H9 (cell line): Measurements from ENCODE around the gene OR11H7. TPM values are rescaled to one million over a fixed set of nuclear protein-coding genes. Genes with fewer than 3 reads are reported as not detected.
"Not testable (repeated sequence)": the region's sequence is repeated elsewhere in the genome, so short reads cannot be mapped to it uniquely, and the experiment has no call there.

ENCODE experiments used
- DNase-seq: peaks from one replicate; pipeline ENCODE4 v3.0.0-alpha.2; 2017
- H2AFZ ChIP-seq: one replicate; pipeline ENCODE4 v1.6.1; 2013; ENCODE audit warnings: mild to moderate bottlenecking, low read length, control low read depth, moderate library complexity
- H2AK5ac ChIP-seq: 2 replicates; pipeline ENCODE4 v1.6.1; 2013; ENCODE audit warnings: low read length, control low read depth, mixed read lengths; ENCODE audit not compliant: insufficient read length
- H2BK120ac ChIP-seq: one replicate; pipeline ENCODE4 v1.6.1; 2013; ENCODE audit warnings: low read depth, mild to moderate bottlenecking, low read length, control low read depth, inconsistent platforms; ENCODE audit not compliant: poor library complexity, severe bottlenecking
- H2BK12ac ChIP-seq: 2 replicates; pipeline ENCODE4 v1.6.1; 2013; ENCODE audit warnings: low read length, control low read depth, mixed read lengths, low read depth; ENCODE audit not compliant: insufficient read length
- H2BK15ac ChIP-seq: 2 replicates; pipeline ENCODE4 v1.6.1; 2013; ENCODE audit warnings: low read depth, low read length, control low read depth
- H2BK20ac ChIP-seq: one replicate; pipeline ENCODE4 v1.6.1; 2013; ENCODE audit warnings: low read depth, mild to moderate bottlenecking, low read length, control low read depth, inconsistent platforms; ENCODE audit not compliant: poor library complexity, severe bottlenecking
- H2BK5ac ChIP-seq: 2 replicates; pipeline ENCODE4 v1.6.1; 2013; ENCODE audit warnings: low read length, control low read depth, mixed read lengths; ENCODE audit not compliant: insufficient read length
- H3K14ac ChIP-seq: 2 replicates; pipeline ENCODE4 v1.6.1; 2013; ENCODE audit warnings: low read length, control low read depth; ENCODE audit not compliant: insufficient read depth
- H3K18ac ChIP-seq: 2 replicates; pipeline ENCODE4 v1.6.1; 2013; ENCODE audit warnings: low read depth, mild to moderate bottlenecking, mixed read lengths, low read length, control low read depth; ENCODE audit not compliant: insufficient read length
- H3K23ac ChIP-seq: 2 replicates; pipeline ENCODE4 v1.6.1; 2013; ENCODE audit warnings: low read length, control low read depth, mixed read lengths, low read depth; ENCODE audit not compliant: insufficient read length
- H3K23me2 ChIP-seq: 2 replicates; pipeline ENCODE4 v1.6.1; 2013; ENCODE audit warnings: low read depth, mild to moderate bottlenecking, mixed read lengths, low read length, control low read depth; ENCODE audit not compliant: insufficient read length, poor library complexity, severe bottlenecking
- H3K27ac ChIP-seq: 2 replicates; pipeline ENCODE4 v1.5.1; 2013; ENCODE audit warnings: low read length, control low read depth, mixed read lengths, low read depth; ENCODE audit not compliant: insufficient read length
- H3K27me3 ChIP-seq: 2 replicates; pipeline ENCODE4 v1.6.1; 2013; ENCODE audit warnings: low read length, control low read depth, inconsistent platforms; ENCODE audit not compliant: insufficient read depth
- H3K4ac ChIP-seq: 2 replicates; pipeline ENCODE4 v1.6.1; 2013; ENCODE audit warnings: low read depth, mild to moderate bottlenecking, control low read depth, inconsistent platforms, low read length, moderate library complexity
- H3K4me1 ChIP-seq: 2 replicates; pipeline ENCODE4 v1.6.1; 2013; ENCODE audit warnings: low read length, control low read depth, inconsistent platforms; ENCODE audit not compliant: insufficient read depth
- H3K4me2 ChIP-seq: 2 replicates; pipeline ENCODE4 v1.6.1; 2013; ENCODE audit warnings: low read length, control low read depth, mixed read lengths; ENCODE audit not compliant: insufficient read length, insufficient read depth
- H3K56ac ChIP-seq: 2 replicates; pipeline ENCODE4 v1.6.1; 2013; ENCODE audit warnings: low read depth, mild to moderate bottlenecking, mixed read lengths, low read length, control low read depth; ENCODE audit not compliant: insufficient read length
- H3K79me1 ChIP-seq: 2 replicates; pipeline ENCODE4 v1.6.1; 2013; ENCODE audit warnings: low read depth, mild to moderate bottlenecking, moderate library complexity, low read length, control low read depth, inconsistent platforms; ENCODE audit not compliant: insufficient read depth, poor library complexity, severe bottlenecking
- H3K79me2 ChIP-seq: 2 replicates; pipeline ENCODE4 v1.6.1; 2013; ENCODE audit warnings: low read length, control low read depth, inconsistent platforms; ENCODE audit not compliant: insufficient read depth
- H3K9ac ChIP-seq: 2 replicates; pipeline ENCODE4 v1.6.1; 2013; ENCODE audit warnings: low read length, control low read depth, mixed read lengths; ENCODE audit not compliant: insufficient read length; ENCODE audit errors: extremely low read depth
- H3K9me3 ChIP-seq: one replicate; pipeline ENCODE4 v1.6.1; 2013; ENCODE audit warnings: low read depth, low read length, inconsistent platforms; ENCODE audit not compliant: control insufficient read depth
- H3T11ph ChIP-seq: one replicate; pipeline ENCODE4 v1.6.1; 2013; ENCODE audit warnings: mild to moderate bottlenecking, low read length, control low read depth, inconsistent platforms
- H4K20me1 ChIP-seq: one replicate; pipeline ENCODE4 v1.6.1; 2013; ENCODE audit not compliant: control insufficient read depth, insufficient read length, insufficient read depth
- H4K5ac ChIP-seq: 2 replicates; pipeline ENCODE4 v1.6.1; 2013; ENCODE audit warnings: low read depth, mild to moderate bottlenecking, mixed read lengths, low read length, control low read depth; ENCODE audit not compliant: insufficient read length
- H4K8ac ChIP-seq: replicated peaks from 2 replicates; pipeline ENCODE4 v1.6.1; 2013; ENCODE audit warnings: low read length, control low read depth, mixed read lengths, low read depth; ENCODE audit not compliant: insufficient read length
- H4K91ac ChIP-seq: 2 replicates; pipeline ENCODE4 v1.6.1; 2013; ENCODE audit warnings: low read depth, mild to moderate bottlenecking, moderate library complexity, mixed read lengths, low read length, control low read depth; ENCODE audit not compliant: insufficient read length
- H3K27ac Mint-ChIP-seq, 3 experiments: 2 replicates in 2 of 3; 3 replicates in 1 of 3; pipeline ENCODE4 v1.8.0; 2020 to 2021; ENCODE audit warnings: mixed read lengths in 3 of 3, mild to moderate bottlenecking in 1 of 3, moderate library complexity in 1 of 3
- H3K27me3 Mint-ChIP-seq: 2 replicates; pipeline ENCODE4 v1.8.0; 2021; ENCODE audit warnings: low read depth, mild to moderate bottlenecking, moderate library complexity, mixed read lengths
- H3K36me3 Mint-ChIP-seq, 3 experiments: 2 replicates in 2 of 3; 3 replicates in 1 of 3; pipeline ENCODE4 v1.8.0; 2020 to 2021; ENCODE audit warnings: low read depth in 3 of 3, mixed read lengths in 3 of 3; ENCODE audit not compliant: insufficient read depth in 1 of 3
- H3K4me1 Mint-ChIP-seq, 2 experiments: 2 replicates each; pipeline ENCODE4 v1.8.0; 2020; ENCODE audit warnings: mixed read lengths in 2 of 2
- H3K4me3 Mint-ChIP-seq, 2 experiments: 2 replicates in 1 of 2; 3 replicates in 1 of 2; pipeline ENCODE4 v1.8.0; 2020 to 2021; ENCODE audit warnings: mild to moderate bottlenecking in 2 of 2, mixed read lengths in 2 of 2, moderate library complexity in 1 of 2
- H3K9me3 Mint-ChIP-seq, 2 experiments: 2 replicates in 1 of 2; 3 replicates in 1 of 2; pipeline ENCODE4 v1.8.0; 2020; ENCODE audit warnings: mild to moderate bottlenecking in 2 of 2, mixed read lengths in 2 of 2, moderate library complexity in 1 of 2
- CTCF ChIP-seq: fragments of 200-600 bp; sonication (generic); conservative IDR thresholded peaks from 3 replicates; pipeline ENCODE4 v1.8.0; 2021; ENCODE audit warnings: antibody characterized with exemption, mild to moderate bottlenecking
- WGBS: extraction: QIAGEN DNeasy Blood & Tissue Kit; methylation state at CpG from one replicate; pipeline ENCODE4 v1.1.7; 2013; ENCODE audit warnings: missing lambda C conversion rate, low lambda C conversion rate, mixed read lengths; ENCODE audit not compliant: insufficient read length; ENCODE audit errors: extremely low coverage; 5-methylcytosine and 5-hydroxymethylcytosine counted together
- total RNA-seq: library from RNA; stranded (reverse); gene quantifications from 2 replicates; pipeline ENCODE4 v1.2.1, GENCODE V29; 2021

OR11H7 gene
- total RNA-seq, 1 experiment from 2014 or later, result not detected

DNA sequence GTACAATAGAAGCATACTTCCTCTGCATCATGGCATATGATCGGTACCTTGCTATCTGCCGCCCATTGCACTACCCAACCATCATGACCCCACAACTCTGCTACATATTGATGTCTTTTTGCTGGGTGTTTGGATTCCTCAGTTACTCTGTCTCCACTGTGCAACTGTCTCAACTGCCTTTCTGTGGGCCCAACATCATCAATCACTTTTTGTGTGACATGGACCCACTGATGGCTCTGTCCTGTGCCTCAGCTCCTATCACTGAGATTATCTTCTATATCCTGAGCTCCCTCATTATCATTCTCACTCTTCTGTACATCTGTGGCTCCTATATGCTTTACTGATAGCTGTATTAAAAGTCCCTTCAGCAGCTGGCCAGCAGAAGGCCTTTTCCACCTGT lies 19.2 kb upstream of the OR11H7 start:
- no peak overlapping the region for H3K56ac ChIP-seq
- H2BK20ac ChIP-seq, result no peak overlapping the region
- Mint-ChIP-seq H3K4me1 (no peaks in the 10 kb centered on the region), H3K27ac (no peak overlapping the region), H3K27me3 (peaks cover 6% of the 10 kb centered on the region; the same call in 1 of the 2 replicates), H3K4me3 (no peak overlapping the region), H3K36me3 (peaks cover 4 to 17% (median 11%) of the 10 kb centered on the region in 3 experiments; a peak in 6 of 7 replicates), H3K9me3 (peaks cover 73 to 78% of the 10 kb centered on the region in 2 experiments)
- no CpG with 5 or more reads among the region's 2 CpGs for WGBS
- H4K5ac ChIP-seq, result no peak overlapping the region
- no peaks in the 10 kb centered on the region for H3K79me2 ChIP-seq
- no peak overlapping the region for H2AK5ac ChIP-seq
- no peaks in the 10 kb centered on the region for H3K79me1 ChIP-seq
- no peak overlapping the region for H2BK15ac ChIP-seq
- no peak overlapping the region for H3K9ac ChIP-seq
- no peaks in the 10 kb centered on the region for H3K23me2 ChIP-seq
- H3K14ac ChIP-seq, result no peak overlapping the region
- no peak for TF ChIP-seq CTCF
- H3K27ac ChIP-seq, result no peak overlapping the region
- no peak overlapping the region for H3K4ac ChIP-seq
- H2BK12ac ChIP-seq, result no peak overlapping the region
- H2BK120ac ChIP-seq, result no peak overlapping the region
- no peak overlapping the region for H3K23ac ChIP-seq
- no peak for DNase-seq
- H2AFZ ChIP-seq, result no peak overlapping the region
- H3K27me3 ChIP-seq, result no peaks in the 10 kb centered on the region
- H4K20me1 ChIP-seq, result no peaks in the 10 kb centered on the region
- no peak overlapping the region for H2BK5ac ChIP-seq
- H3K4me2 ChIP-seq, result no peak overlapping the region
- no peak overlapping the region for H4K91ac ChIP-seq
- H4K8ac ChIP-seq, result no peak overlapping the region
- H3K9me3 ChIP-seq, result peaks cover 48% of the 10 kb centered on the region
- H3K4me1 ChIP-seq, result no peaks in the 10 kb centered on the region
- no peak overlapping the region for H3K18ac ChIP-seq
- no peak overlapping the region for H3T11ph ChIP-seq

- H3K9ac ChIP-seq, H3K4ac ChIP-seq, H2BK12ac ChIP-seq, H2AK5ac ChIP-seq, H4K8ac ChIP-seq, H3K79me2 ChIP-seq, H2BK120ac ChIP-seq, H3K27ac ChIP-seq, H2BK5ac ChIP-seq, H2AFZ ChIP-seq, H3T11ph ChIP-seq, H3K27me3 Mint-ChIP-seq, H3K23ac ChIP-seq, H3K23me2 ChIP-seq, H3K18ac ChIP-seq, H4K91ac ChIP-seq, H3K27ac Mint-ChIP-seq, H3K4me2 ChIP-seq, H4K20me1 ChIP-seq, DNase-seq, H3K4me1 Mint-ChIP-seq, H3K56ac ChIP-seq, H3K79me1 ChIP-seq, H2BK15ac ChIP-seq, H3K27me3 ChIP-seq, H3K14ac ChIP-seq, H4K5ac ChIP-seq, H3K4me1 ChIP-seq, H3K4me3 Mint-ChIP-seq, H2BK20ac ChIP-seq: not testable (repeated sequence)
- H3K36me3 Mint-ChIP-seq, result peaks cover 7 to 23% (median 20%) of the 10 kb centered on the region in 3 experiments; a peak in 6 of 7 replicates
- peaks cover 37% of the 10 kb centered on the region for H3K9me3 ChIP-seq
- no CpG with 5 or more reads among the region's 28 CpGs for WGBS
- peaks cover 82 to 87% of the 10 kb centered on the region in 2 experiments for H3K9me3 Mint-ChIP-seq
Observed at GRCh38 chr14:20212406-20212805, 16.4 kb upstream of the OR11H7 start.
